Thyroid gland (tissue), 4 donors: ENCODE data around the gene ATP13A3. TPM values are rescaled to one million over a fixed set of nuclear protein-coding genes. Genes with fewer than 3 reads are reported as not detected.

Experiments used
- DNase-seq, 2 donors: peaks; one replicate each; pipeline ENCODE4 v3.0.0-alpha.2; 2019
- H3K27ac ChIP-seq, 3 donors: fragments of 200-600 bp; sonication (generic); 1 replicate in 2 of 3; 2 replicates in 1 of 3; pipeline ENCODE4 v1.5.1; 2016 to 2019; ENCODE audit warnings: mild to moderate bottlenecking in 1 of 3, moderate library complexity in 1 of 3
- H3K27me3 ChIP-seq: fragments of 200-600 bp; sonication (generic); one replicate; pipeline ENCODE4 v1.5.1; 2019
- H3K36me3 ChIP-seq, 2 donors: fragments of 200-600 bp; sonication (generic); one replicate each; pipeline ENCODE4 v1.5.1; 2016 to 2019
- H3K4me1 ChIP-seq, 2 donors: fragments of 200-600 bp; sonication (generic); one replicate each; pipeline ENCODE4 v1.5.1; 2017 to 2019
- H3K4me3 ChIP-seq, 3 donors: fragments of 200-600 bp; sonication (generic); replicated peaks in 1 of 3; 1 replicate in 2 of 3; 2 replicates in 1 of 3; pipeline ENCODE4 v1.5.1; 2016; ENCODE audit warnings: mild to moderate bottlenecking in 1 of 3
- H3K9me3 ChIP-seq: fragments of 200-600 bp; sonication (generic); one replicate; pipeline ENCODE4 v1.5.1; 2017
- POLR2A ChIP-seq, 2 donors: fragments of 450-650 bp; IDR thresholded peaks; one replicate each; pipeline ENCODE4 v1.6.1; 2017; ENCODE audit warnings: antibody characterized with exemption in 2 of 2, mild to moderate bottlenecking in 2 of 2, moderate library complexity in 1 of 2
- WGBS, 2 donors: methylation state at CpG; one replicate each; pipeline ENCODE4 v1.1.5; 2017; 5-methylcytosine and 5-hydroxymethylcytosine counted together
- intact Hi-C: fragments of 100-400 bp; cut with DNase I; formaldehyde crosslinking; loops from one replicate; pipeline ENCODE4 v1.15.1; 2023
- total RNA-seq, 4 donors: library from RNA; depleted of rRNA; stranded (reverse); fragments of >200 nt; gene quantifications; one replicate each; pipeline ENCODE4 v1.2.3, GENCODE V29; 2016
- TF ChIP-seq, protein P1 (sequence below), 6 experiments: fragments of 200-600 bp in 3 of 6; fragments of 450-650 bp in 3 of 6; sonication (generic) in 3 of 6; IDR thresholded peaks; one replicate each; pipeline ENCODE4 v1.5.1; 2016 to 2019; ENCODE audit warnings: antibody characterized with exemption in 6 of 6, mild to moderate bottlenecking in 2 of 6, inconsistent platforms in 1 of 6, moderate library complexity in 1 of 6

The ATP13A3 gene
- total RNA-seq, 4 donors from 2014 or later, result 262 to 426 (median 341) TPM

DNA sequence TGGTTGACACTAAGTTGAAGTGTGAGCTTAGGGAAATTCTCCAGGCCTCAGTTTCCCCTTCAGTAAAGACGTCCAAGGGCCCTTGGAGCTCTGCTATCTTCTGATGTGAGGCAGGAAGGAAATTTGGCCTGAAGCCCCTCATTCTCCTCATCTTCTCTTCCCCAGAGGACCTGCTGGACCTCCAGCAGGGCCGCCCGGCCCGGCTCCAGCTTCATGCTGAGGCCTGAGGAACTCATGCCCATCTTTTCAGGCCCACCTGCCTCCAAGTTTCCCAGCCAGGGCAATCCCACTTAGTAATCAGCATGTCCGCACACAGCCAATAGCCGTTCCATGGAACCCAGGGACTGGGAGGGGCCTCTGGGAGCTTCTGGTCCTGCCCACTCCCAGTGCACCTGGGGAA, 121.3 kb downstream of the ATP13A3 start:
- Histone ChIP-seq H3K4me1 (peaks cover 0 to 7% of the 10 kb centered on the region in 2 donors), H3K4me3 (no peak overlapping the region), H3K27me3 (no peaks in the 10 kb centered on the region), H3K27ac (no peak overlapping the region), H3K36me3 (no peaks in the 10 kb centered on the region), H3K9me3 (no peaks in the 10 kb centered on the region)
- 81 to 95% methylated on average over 3 to 6 of the region's 6 CpGs for WGBS, 2 donors
- TF ChIP-seq, protein P1, sequence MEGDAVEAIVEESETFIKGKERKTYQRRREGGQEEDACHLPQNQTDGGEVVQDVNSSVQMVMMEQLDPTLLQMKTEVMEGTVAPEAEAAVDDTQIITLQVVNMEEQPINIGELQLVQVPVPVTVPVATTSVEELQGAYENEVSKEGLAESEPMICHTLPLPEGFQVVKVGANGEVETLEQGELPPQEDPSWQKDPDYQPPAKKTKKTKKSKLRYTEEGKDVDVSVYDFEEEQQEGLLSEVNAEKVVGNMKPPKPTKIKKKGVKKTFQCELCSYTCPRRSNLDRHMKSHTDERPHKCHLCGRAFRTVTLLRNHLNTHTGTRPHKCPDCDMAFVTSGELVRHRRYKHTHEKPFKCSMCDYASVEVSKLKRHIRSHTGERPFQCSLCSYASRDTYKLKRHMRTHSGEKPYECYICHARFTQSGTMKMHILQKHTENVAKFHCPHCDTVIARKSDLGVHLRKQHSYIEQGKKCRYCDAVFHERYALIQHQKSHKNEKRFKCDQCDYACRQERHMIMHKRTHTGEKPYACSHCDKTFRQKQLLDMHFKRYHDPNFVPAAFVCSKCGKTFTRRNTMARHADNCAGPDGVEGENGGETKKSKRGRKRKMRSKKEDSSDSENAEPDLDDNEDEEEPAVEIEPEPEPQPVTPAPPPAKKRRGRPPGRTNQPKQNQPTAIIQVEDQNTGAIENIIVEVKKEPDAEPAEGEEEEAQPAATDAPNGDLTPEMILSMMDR (IDR thresholded peaks at IDR 0.05), result no peak
- TF ChIP-seq POLR2A (IDR thresholded peaks at IDR 0.05), result no peak
- no peak for DNase-seq
- intact Hi-C loops, result no loop called here

DNA sequence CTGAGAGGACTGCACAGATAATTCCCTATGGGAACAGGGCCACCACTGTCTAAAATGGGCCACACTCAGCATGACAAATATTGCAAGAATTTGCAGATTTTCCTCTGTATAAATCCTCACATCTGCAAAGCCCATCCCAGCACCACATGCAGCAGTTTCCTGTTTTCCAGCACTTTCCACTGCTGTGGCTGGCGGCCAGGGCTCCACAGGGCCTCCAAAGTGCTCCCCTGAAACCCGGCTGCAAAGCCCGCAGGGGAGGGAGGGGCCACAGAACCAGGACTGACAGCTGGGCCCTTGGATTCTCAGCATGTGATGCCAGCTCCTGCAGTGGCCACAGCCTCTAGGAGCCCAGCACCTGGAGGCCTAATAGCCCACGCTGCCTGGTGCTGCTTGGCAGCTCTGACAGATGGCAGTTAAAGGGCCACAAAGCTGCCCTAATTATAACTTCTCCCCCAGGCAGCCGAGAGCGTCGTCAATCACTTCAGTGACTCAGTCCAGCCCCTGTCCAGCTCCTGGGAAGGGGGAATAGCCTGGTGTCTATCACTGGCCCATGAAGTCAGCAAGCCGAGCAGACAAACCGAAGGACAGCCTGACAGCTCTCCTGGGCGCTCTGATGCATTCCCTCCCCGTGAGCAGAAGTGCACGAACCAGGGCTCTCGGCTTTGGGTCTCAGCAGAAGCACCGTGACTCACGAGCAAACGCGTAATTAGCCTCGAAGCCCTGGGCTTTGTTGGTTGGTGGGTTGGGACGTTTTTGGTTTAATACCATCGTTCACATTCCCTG, 122.0 kb downstream of the ATP13A3 start:
- no peak for TF ChIP-seq POLR2A (IDR thresholded peaks at IDR 0.05)
- TF ChIP-seq, protein P1 (IDR thresholded peaks at IDR 0.05), result no peak
- no peaks in the 10 kb centered on the region for H3K36me3 ChIP-seq
- DNase-seq, result peak; percentile 39 to 54
- peak overlapping the region in 1 of 3 donors; percentile 8 for H3K27ac ChIP-seq
- intact Hi-C loops, result no loop called here
- 54 to 64% methylated on average over 18 of the region's 20 CpGs for WGBS, 2 donors
- no peaks in the 10 kb centered on the region for H3K9me3 ChIP-seq
- H3K4me1 ChIP-seq, result peaks cover 0 to 6% of the 10 kb centered on the region in 2 donors
- no peaks in the 10 kb centered on the region for H3K27me3 ChIP-seq
- H3K4me3 ChIP-seq, result no peak overlapping the region

DNA sequence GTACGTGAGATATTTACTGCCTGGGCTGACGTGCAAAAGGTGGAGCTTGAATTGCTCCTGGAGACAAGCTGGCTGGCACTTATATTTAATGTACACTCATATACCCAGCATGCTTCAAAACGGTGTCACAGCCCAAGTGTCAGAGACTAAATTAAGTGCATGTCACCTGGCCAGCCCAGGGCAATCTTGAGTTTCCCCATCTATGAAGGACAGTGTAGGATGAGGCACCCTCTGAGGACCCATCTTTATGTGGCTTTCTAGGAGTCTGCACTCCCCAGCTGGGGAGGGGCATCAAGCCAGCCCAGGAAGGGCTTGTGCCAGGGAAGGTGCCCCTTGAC, 122.5 kb downstream of the ATP13A3 start:
- H3K27me3 ChIP-seq, result no peaks in the 10 kb centered on the region
- no peak for TF ChIP-seq POLR2A (IDR thresholded peaks at IDR 0.05)
- TF ChIP-seq, protein P1 (IDR thresholded peaks at IDR 0.05), result no peak
- intact Hi-C loops, result no loop called here
- no peak overlapping the region for H3K4me3 ChIP-seq
- no peak overlapping the region for H3K27ac ChIP-seq
- no peaks in the 10 kb centered on the region for H3K36me3 ChIP-seq
- DNase-seq, result no peak
- WGBS, 2 donors, result 81 to 89% methylated on average over 3 of the region's 3 CpGs
- no peaks in the 10 kb centered on the region for H3K4me1 ChIP-seq
- H3K9me3 ChIP-seq, result no peaks in the 10 kb centered on the region

DNA sequence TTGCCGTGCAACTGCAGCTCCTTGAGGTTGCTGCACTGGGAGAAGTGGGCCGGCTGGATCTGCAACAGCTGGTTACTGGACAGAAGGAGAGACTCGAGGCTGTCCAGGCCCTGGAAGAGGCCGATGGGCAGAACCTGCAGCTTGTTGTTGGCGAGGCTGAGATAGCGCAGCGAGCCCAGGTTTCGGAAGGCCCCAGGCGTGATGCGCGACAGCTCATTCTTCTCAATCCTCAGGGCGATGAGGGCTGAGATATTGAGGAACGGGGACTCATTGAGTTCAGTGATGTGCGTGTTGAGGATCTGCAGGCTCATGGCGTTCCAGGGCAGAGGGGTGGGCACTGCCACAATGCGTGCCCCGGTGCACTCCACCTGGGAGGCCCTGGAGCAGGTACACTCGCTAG, 126.2 kb downstream of the ATP13A3 start:
- Histone ChIP-seq H3K27ac (no peak overlapping the region), H3K4me3 (no peak overlapping the region), H3K4me1 (no peaks in the 10 kb centered on the region), H3K27me3 (no peaks in the 10 kb centered on the region), H3K9me3 (no peaks in the 10 kb centered on the region), H3K36me3 (no peaks in the 10 kb centered on the region)
- no peak for TF ChIP-seq POLR2A (IDR thresholded peaks at IDR 0.05)
- TF ChIP-seq, protein P1 (IDR thresholded peaks at IDR 0.05), result no peak
- DNase-seq, result no peak
- intact Hi-C loops, result no loop called here
- WGBS, 2 donors, result 87 to 89% methylated on average over 12 to 17 of the region's 18 CpGs

DNA sequence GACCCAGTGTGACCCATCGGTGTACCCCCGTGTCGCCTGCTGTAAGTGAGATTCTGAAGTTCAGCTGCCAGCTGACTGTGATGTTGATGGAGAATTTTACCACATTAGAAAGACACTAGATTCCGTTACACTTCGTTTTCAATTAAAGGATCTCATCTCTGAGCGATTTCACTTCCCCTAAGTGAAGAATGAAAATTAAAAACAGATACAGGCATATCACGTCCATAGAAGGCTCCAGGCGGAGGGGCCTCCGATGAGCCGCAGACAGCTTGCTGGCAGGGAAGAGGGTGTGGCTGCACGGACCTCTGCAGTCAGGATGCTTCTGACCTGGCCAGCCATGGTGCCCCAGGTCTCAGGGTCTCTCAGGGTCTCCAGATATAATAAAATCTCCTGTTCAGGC, 129.1 kb downstream of the ATP13A3 start:
- intact Hi-C loops, result no loop called here
- WGBS, 2 donors, result 92 to 93% methylated on average over 11 of the region's 11 CpGs
- H3K36me3 ChIP-seq, result no peaks in the 10 kb centered on the region
- TF ChIP-seq, protein P1 (IDR thresholded peaks at IDR 0.05), result no peak
- no peak for TF ChIP-seq POLR2A (IDR thresholded peaks at IDR 0.05)
- H3K4me3 ChIP-seq, result no peak overlapping the region
- no peaks in the 10 kb centered on the region for H3K4me1 ChIP-seq
- no peak for DNase-seq
- H3K9me3 ChIP-seq, result no peaks in the 10 kb centered on the region
- no peaks in the 10 kb centered on the region for H3K27me3 ChIP-seq
- H3K27ac ChIP-seq, result no peak overlapping the region
